ENCODE measurements around the gene NDUFA13. TPM values are rescaled to one million over a fixed set of nuclear protein-coding genes. Genes with fewer than 3 reads are reported as not detected.

NDUFA13 gene
- total RNA-seq, 2 experiments from 2014 or later: 314 to 363 TPM

- H3K27me3 Mint-ChIP-seq: no peaks in the 10 kb centered on the region
- H3K36me3 Mint-ChIP-seq (ENCODE audit: low read depth): peaks cover 21% of the 10 kb centered on the region
- ChIA-PET CTCF (no interaction called here), POLR2A (no interaction called here)
- no peak for DNase-seq
- H3K27ac Mint-ChIP-seq: peak overlapping the region; percentile 25
- H3K4me3 Mint-ChIP-seq: no peak overlapping the region
- H3K4me1 Mint-ChIP-seq: peaks cover 15% of the 10 kb centered on the region
- H3K9me3 Mint-ChIP-seq: no peaks in the 10 kb centered on the region
These were observed 9.8 kb downstream of the NDUFA13 start for GRCh38 chr19:19525611-19526380.

GRCh38 chr19:19526581-19527370, 10.8 kb downstream of the NDUFA13 start:
- Mint-ChIP-seq H3K27me3 (no peaks in the 10 kb centered on the region), H3K36me3 (ENCODE audit: low read depth) (peaks cover 18% of the 10 kb centered on the region), H3K4me3 (no peak overlapping the region), H3K4me1 (peaks cover 11% of the 10 kb centered on the region), H3K9me3 (no peaks in the 10 kb centered on the region), H3K27ac (no peak overlapping the region)
- ChIA-PET POLR2A (no interaction called here), CTCF (no interaction called here)
- no peak for DNase-seq

GRCh38 chr19:19527371-19527656, 11.3 kb downstream of the NDUFA13 start:
- ChIA-PET POLR2A (no interaction called here), CTCF (no interaction called here)
- Mint-ChIP-seq H3K36me3 (ENCODE audit: low read depth) (peaks cover 21% of the 10 kb centered on the region), H3K4me1 (peaks cover 15% of the 10 kb centered on the region), H3K27ac (no peak overlapping the region), H3K4me3 (no peak overlapping the region), H3K9me3 (no peaks in the 10 kb centered on the region), H3K27me3 (no peaks in the 10 kb centered on the region)
- no peak for DNase-seq

- Mint-ChIP-seq H3K27ac (no peak overlapping the region), H3K36me3 (ENCODE audit: low read depth) (peaks cover 18% of the 10 kb centered on the region), H3K4me1 (peaks cover 13% of the 10 kb centered on the region), H3K4me3 (no peak overlapping the region), H3K9me3 (no peaks in the 10 kb centered on the region), H3K27me3 (no peaks in the 10 kb centered on the region)
- ChIA-PET POLR2A (no interaction called here), CTCF (no interaction called here)
- DNase-seq: no peak
These were observed 11.9 kb downstream of the NDUFA13 start for GRCh38 chr19:19527674-19528625.

- CTCF ChIA-PET: interaction anchor here (1.1 kb wide), 1 partner anchor 115 kb away, joined by 3 read pairs; the partner anchor contains the start of gene GMIP
- H3K27me3 Mint-ChIP-seq: no peaks in the 10 kb centered on the region
- H3K27ac Mint-ChIP-seq: no peak within 1 kb of the TSS
- peaks cover 16% of the 10 kb centered on the region for H3K36me3 Mint-ChIP-seq (ENCODE audit: low read depth)
- POLR2A ChIA-PET: no interaction called here
- no peaks in the 10 kb centered on the region for H3K9me3 Mint-ChIP-seq
- no peak for DNase-seq
- peaks cover 18% of the 10 kb centered on the region for H3K4me1 Mint-ChIP-seq
- H3K4me3 Mint-ChIP-seq: no peak within 1 kb of the TSS
These were observed 12.9 kb downstream of the NDUFA13 start, which contains the start of gene YJEFN3 for GRCh38 chr19:19528721-19529490. YJEFN3 (plus strand) TSS chr19:19528911; CDS start chr19:19528933, 22 bp downstream.

GRCh38 chr19:19529783-19530422, 13.9 kb downstream of the NDUFA13 start:
- H3K4me1 Mint-ChIP-seq: peaks cover 20% of the 10 kb centered on the region
- no peaks in the 10 kb centered on the region for H3K9me3 Mint-ChIP-seq
- no peak overlapping the region for H3K27ac Mint-ChIP-seq
- POLR2A ChIA-PET: no interaction called here
- no peak overlapping the region for H3K4me3 Mint-ChIP-seq
- CTCF ChIA-PET: interaction anchor here (1.1 kb wide), 1 partner anchor 114 kb away, joined by 3 read pairs; the partner anchor contains the start of gene GMIP
- H3K36me3 Mint-ChIP-seq (ENCODE audit: low read depth): peaks cover 15% of the 10 kb centered on the region
- no peak for DNase-seq
- no peaks in the 10 kb centered on the region for H3K27me3 Mint-ChIP-seq

GRCh38 chr19:19530423-19530804, 14.4 kb downstream of the NDUFA13 start:
- POLR2A ChIA-PET: no interaction called here
- no peak overlapping the region for H3K27ac Mint-ChIP-seq
- H3K9me3 Mint-ChIP-seq: no peaks in the 10 kb centered on the region
- CTCF ChIA-PET: interaction anchor here (0.6 kb wide), 1 partner anchor 139 kb away, joined by 3 read pairs; no protein-coding TSS in a partner anchor
- H3K4me3 Mint-ChIP-seq: no peak overlapping the region
- peaks cover 20% of the 10 kb centered on the region for H3K4me1 Mint-ChIP-seq
- H3K27me3 Mint-ChIP-seq: no peaks in the 10 kb centered on the region
- DNase-seq: no peak
- H3K36me3 Mint-ChIP-seq (ENCODE audit: low read depth): peaks cover 15% of the 10 kb centered on the region

- CTCF ChIA-PET: interaction anchor here (0.6 to 2.4 kb wide), 5 partner anchors 10 to 756 kb away, joined by 3 to 11 read pairs (median 3); no protein-coding TSS in a partner anchor
- Mint-ChIP-seq H3K4me3 (no peak overlapping the region), H3K4me1 (peaks cover 20% of the 10 kb centered on the region), H3K9me3 (no peaks in the 10 kb centered on the region), H3K27me3 (no peaks in the 10 kb centered on the region), H3K36me3 (ENCODE audit: low read depth) (peaks cover 15% of the 10 kb centered on the region), H3K27ac (no peak overlapping the region)
- DNase-seq: no peak
- POLR2A ChIA-PET: no interaction called here
These were observed 14.9 kb downstream of the NDUFA13 start for GRCh38 chr19:19530889-19531288.

- peaks cover 15% of the 10 kb centered on the region for H3K4me1 Mint-ChIP-seq
- CTCF ChIA-PET: interaction anchor here (0.5 to 3.1 kb wide), 28 partner anchors 9 to 1162 kb away, joined by 3 to 19 read pairs (median 4); partner anchors contain the start of genes GMIP, NDUFA13, TSSK6 and ZNF14
- no peak overlapping the region for H3K27ac Mint-ChIP-seq
- peak; percentile 85 for DNase-seq
- H3K4me3 Mint-ChIP-seq: no peak overlapping the region
- H3K9me3 Mint-ChIP-seq: no peaks in the 10 kb centered on the region
- peaks cover 16% of the 10 kb centered on the region for H3K36me3 Mint-ChIP-seq (ENCODE audit: low read depth)
- H3K27me3 Mint-ChIP-seq: peaks cover 3% of the 10 kb centered on the region
- POLR2A ChIA-PET: interaction anchor here (0.8 kb wide), 1 partner anchor 96 kb away, joined by 4 read pairs; the partner anchor contains the start of gene LPAR2
These were observed 16.2 kb downstream of the NDUFA13 start for GRCh38 chr19:19531951-19532805.

GRCh38 chr19:19532806-19533701, 17.0 kb downstream of the NDUFA13 start:
- Mint-ChIP-seq H3K9me3 (no peaks in the 10 kb centered on the region), H3K4me3 (no peak overlapping the region), H3K36me3 (ENCODE audit: low read depth) (peaks cover 13% of the 10 kb centered on the region), H3K27ac (no peak overlapping the region), H3K4me1 (peaks cover 19% of the 10 kb centered on the region), H3K27me3 (peaks cover 7% of the 10 kb centered on the region)
- POLR2A ChIA-PET: interaction anchor here (0.8 kb wide), 1 partner anchor 95 kb away, joined by 4 read pairs; the partner anchor contains the start of gene LPAR2
- no peak for DNase-seq
- CTCF ChIA-PET: interaction anchor here (0.5 to 3.1 kb wide), 25 partner anchors 8 to 1161 kb away, joined by 3 to 19 read pairs (median 5); partner anchors contain the start of genes GMIP, NDUFA13, TSSK6 and ZNF14

Measured in activated CD4-positive, alpha-beta T cell treated with anti-CD3 and anti-CD28 coated beads, Interleukin-2, amount 10 ng/mL, durations not matched to agents 7 days and 5 days (primary cell).